ENCODE results near the gene CIITA.

GRCh38 chr16:10833271-10833670 is 43.7 kb upstream of the CIITA start:
- TF ChIP-seq CTCF (IDR thresholded peaks at IDR 0.05) (no peak), POLR2A (IDR thresholded peaks at IDR 0.05) (no peak), POLR2AphosphoS5 (IDR thresholded peaks at IDR 0.05) (no peak)
